HepG2 (cell line): ENCODE results near the gene NWD2. TPM values are rescaled to one million over a fixed set of nuclear protein-coding genes. Genes with fewer than 3 reads are reported as not detected.

Experiments
- ATAC-seq: fragments of 200-7000 bp; cut with Tn5 transposase; 3 replicates; pipeline ENCODE4 v1.9.1; 2020; ENCODE audit warnings: mild to moderate bottlenecking, moderate library complexity
- BruUV-seq: library from RNA; stranded (reverse); fragments of 400-500 nt; replicated peaks from 2 replicates; lab custom pipeline; 2021; lab: Mats Ljungman, UMichigan
- CTCF ChIA-PET: fragments of 300-600 bp; formaldehyde crosslinking; extraction: SDS; loops from one replicate; lab custom pipeline; 2021; ENCODE audit warnings: low total read pairs, inconsistent platforms, low intra/inter-chr PET ratio; lab: Yijun Ruan, JAX
- POLR2A ChIA-PET: fragments of 350-600 bp; sonication (Branson Sonifier 250); formaldehyde crosslinking; loops from one replicate; lab custom pipeline; 2020; ENCODE audit warnings: antibody characterized with exemption, inconsistent platforms; lab: Yijun Ruan, JAX
- DNase-seq: peaks from one replicate; pipeline ENCODE4 v3.0.0-alpha.2; 2015; ENCODE audit warnings: low spot score
- FAIRE-seq: peaks from 3 replicates; lab custom pipeline; 2011; peaks lifted over from hg19 to GRCh38; lab: Jason Lieb, UNC
- H2AFZ ChIP-seq: one replicate; pipeline ENCODE4 v1.6.1; 2011; ENCODE audit warnings: low read length, inconsistent platforms
- H3K27ac ChIP-seq: fragments of 300-600 bp; 3 replicates; pipeline ENCODE4 v1.8.0; 2011; ENCODE audit warnings: mixed run types, mild to moderate bottlenecking, mixed read lengths, low read length, inconsistent platforms; ENCODE audit not compliant: insufficient read depth; ENCODE audit errors: extremely low read length
- H3K27me3 ChIP-seq, 2 experiments: fragments of 200-600 bp in 1 of 2; 2 replicates in 1 of 2; 3 replicates in 1 of 2; pipeline versions ENCODE4 v1.6.0 to v1.8.0; 2011; ENCODE audit warnings: low read length in 2 of 2, mild to moderate bottlenecking in 2 of 2, moderate library complexity in 2 of 2, inconsistent platforms in 1 of 2; ENCODE audit not compliant: insufficient read depth in 2 of 2, control insufficient read depth in 1 of 2
- H3K36me3 ChIP-seq, 2 experiments: fragments of 200-600 bp in 1 of 2; replicated peaks in 1 of 2; 2 replicates in 1 of 2; 3 replicates in 1 of 2; pipeline versions ENCODE4 v1.5.1 to v1.8.0; 2011; ENCODE audit warnings: low read length in 2 of 2, inconsistent platforms in 1 of 2; ENCODE audit not compliant: insufficient read depth in 2 of 2, control insufficient read depth in 1 of 2
- H3K4me1 ChIP-seq: 2 replicates; pipeline ENCODE4 v1.5.1; 2012; ENCODE audit warnings: low read length, inconsistent platforms; ENCODE audit not compliant: insufficient read depth
- H3K4me2 ChIP-seq: 2 replicates; pipeline ENCODE4 v1.6.0; 2011; ENCODE audit warnings: low read depth, low read length, inconsistent platforms
- H3K4me3 ChIP-seq, 3 experiments: fragments of 200-600 bp in 1 of 3; sonication (generic), shearing (Covaris generic) in 1 of 3; replicated peaks in 1 of 3; 2 replicates each; pipeline ENCODE4 v1.5.1; 2011 to 2016; ENCODE audit warnings: low read length in 3 of 3, inconsistent platforms in 2 of 3, low read depth in 2 of 3, mild to moderate bottlenecking in 2 of 3, control low read depth in 1 of 3, mixed read lengths in 1 of 3; ENCODE audit not compliant: insufficient read depth in 1 of 3
- H3K79me2 ChIP-seq: one replicate; pipeline ENCODE4 v1.6.1; 2011; ENCODE audit warnings: low read length, inconsistent platforms; ENCODE audit not compliant: insufficient read depth
- H3K9ac ChIP-seq: 2 replicates; pipeline ENCODE4 v1.6.0; 2011; ENCODE audit warnings: mild to moderate bottlenecking, low read depth, low read length, inconsistent platforms; ENCODE audit not compliant: insufficient read depth
- H3K9me3 ChIP-seq: 2 replicates; pipeline ENCODE4 v1.5.1; 2012; ENCODE audit warnings: mild to moderate bottlenecking, low read length
- H4K20me1 ChIP-seq: 2 replicates; pipeline ENCODE4 v1.6.0; 2011; ENCODE audit warnings: inconsistent platforms, mild to moderate bottlenecking, low read length, moderate library complexity; ENCODE audit not compliant: insufficient read depth
- ARID4A ChIP-seq: sonication (generic); formaldehyde crosslinking; IDR thresholded peaks from 2 replicates; pipeline ENCODE4 v1.5.0; 2020; ENCODE audit warnings: mild to moderate bottlenecking, missing genetic modification reagents, borderline replicate concordance
- CAMTA2 ChIP-seq: sonication (generic); formaldehyde crosslinking; IDR thresholded peaks from 2 replicates; pipeline ENCODE4 v1.4.0; 2020; ENCODE audit warnings: mild to moderate bottlenecking, missing genetic modification reagents, borderline replicate concordance
- IKZF1 ChIP-seq: fragments of 450-650 bp; IDR thresholded peaks from 2 replicates; pipeline ENCODE4 v1.7.1; 2016
- NBN ChIP-seq: fragments of 450-650 bp; conservative IDR thresholded peaks from 2 replicates; pipeline ENCODE4 v1.6.1; 2017
- NR3C1 ChIP-seq: sonication (generic); formaldehyde crosslinking; IDR thresholded peaks from 2 replicates; pipeline ENCODE4 v1.4.0; 2020; ENCODE audit warnings: missing genetic modification reagents
- PAX8 ChIP-seq: sonication (generic); formaldehyde crosslinking; IDR thresholded peaks from 2 replicates; pipeline ENCODE4 v1.8.0; 2022; ENCODE audit warnings: mild to moderate bottlenecking, missing genetic modification reagents, borderline replicate concordance
- SMYD3 ChIP-seq: sonication (generic); formaldehyde crosslinking; IDR thresholded peaks from 2 replicates; pipeline ENCODE4 v1.8.1; 2023; ENCODE audit warnings: mild to moderate bottlenecking, missing genetic modification reagents
- TAF15 ChIP-seq: fragments of 200-400 bp; formaldehyde crosslinking; IDR thresholded peaks from one replicate; pipeline ENCODE4 v1.6.1; 2018; ENCODE audit warnings: mild to moderate bottlenecking, low read depth, low read length; ENCODE audit not compliant: poor library complexity, severe bottlenecking
- TRIM24 ChIP-seq: sonication (generic); formaldehyde crosslinking; IDR thresholded peaks from 2 replicates; pipeline ENCODE4 v1.8.0; 2022; ENCODE audit warnings: mild to moderate bottlenecking, missing genetic modification reagents
- ZBTB21 ChIP-seq: sonication (generic); formaldehyde crosslinking; IDR thresholded peaks from 2 replicates; pipeline ENCODE4 v1.4.0; 2020; ENCODE audit warnings: missing genetic modification reagents
- ZNF20 ChIP-seq: sonication (generic); formaldehyde crosslinking; IDR thresholded peaks from 2 replicates; pipeline ENCODE4 v1.4.0; 2020; ENCODE audit warnings: mild to moderate bottlenecking, moderate library complexity, missing genetic modification reagents
- ZNF317 ChIP-seq: sonication (generic); formaldehyde crosslinking; IDR thresholded peaks from 2 replicates; pipeline ENCODE4 v1.5.0; 2020; ENCODE audit warnings: mild to moderate bottlenecking, missing genetic modification reagents
- ZNF33B ChIP-seq: sonication (generic); formaldehyde crosslinking; IDR thresholded peaks from 2 replicates; pipeline ENCODE4 v1.5.1; 2020; ENCODE audit warnings: mild to moderate bottlenecking, missing genetic modification reagents
- in situ Hi-C: cut with HindIII; loops from 2 replicates; pipeline ENCODE4 v1.10.0; 2017; ENCODE audit warnings: low pct_unique_long_range_greater_than_20kb; ENCODE audit not compliant: extremely low pct_ligation_motif_present
- intact Hi-C: fragments of 100-400 bp; cut with micrococcal nuclease; formaldehyde crosslinking; loops from one replicate; pipeline ENCODE4 v1.10.0; 2022; ENCODE audit not compliant: unreplicated experiment
- polyA plus RNA-seq, 8 experiments: library from polyadenylated mRNA; depleted of rRNA in 3 of 8; stranded (reverse) in 7 of 8; unstranded in 1 of 8; fragments of >200 nt; fragmentation: Illumina TruSeq in 4 of 8; extraction: Trizol in 4 of 8; gene quantifications; 2 replicates each; pipeline versions ENCODE4 v1.2.1 to v1.2.3, GENCODE V29; 2011 to 2016; ENCODE audit warnings: low read depth in 4 of 8, missing spikeins in 1 of 8, mixed read lengths in 1 of 8; ENCODE audit not compliant: insufficient read depth in 1 of 8
- total RNA-seq, 5 experiments: library from RNA; depleted of rRNA; stranded (reverse); fragments of >200 nt; fragmentation: Illumina TruSeq; extraction: Trizol; gene quantifications; 2 replicates each; pipeline ENCODE4 v1.2.3, GENCODE V29; 2016; ENCODE audit warnings: low read depth in 1 of 5
- TF ChIP-seq, protein P1 (sequence below): sonication (generic); formaldehyde crosslinking; conservative IDR thresholded peaks from 2 replicates; pipeline ENCODE4 v1.8.0; 2022; ENCODE audit warnings: low read depth, missing genetic modification reagents
- TF ChIP-seq, protein P2 (sequence below): sonication (generic); formaldehyde crosslinking; IDR thresholded peaks from 2 replicates; pipeline ENCODE4 v1.5.0; 2020; ENCODE audit warnings: missing genetic modification reagents
- TF ChIP-seq, protein P3 (sequence below): sonication (generic); formaldehyde crosslinking; IDR thresholded peaks from 2 replicates; pipeline ENCODE4 v1.8.1; 2023; ENCODE audit warnings: missing genetic modification reagents, mild to moderate bottlenecking, borderline replicate concordance

Gene NWD2
- total and polyA plus RNA-seq, 2 of the 13 experiments (the other 11 are each of a cell fraction or from before 2014, with no cell fraction given): not detected

GRCh38 chr4:37338972-37339371 lies 94.4 kb downstream of the NWD2 start:
- no peaks in the 10 kb centered on the region for H3K9me3 ChIP-seq
- intact Hi-C loops (no loop called here), in situ Hi-C loops (no loop called here)
- no TSS peak for BruUV-seq
- H2AFZ ChIP-seq: no peak overlapping the region
- CTCF ChIA-PET: no interaction called here
- no peaks in the 10 kb centered on the region for H4K20me1 ChIP-seq
- POLR2A ChIA-PET: no interaction called here
- ATAC-seq (no peak), DNase-seq (no peak), FAIRE-seq (no peak)
- H3K9ac ChIP-seq: no peak overlapping the region
- H3K4me1 ChIP-seq: no peaks in the 10 kb centered on the region
- TF ChIP-seq ARID4A (CRISPR knock-in tag) (no peak), TRIM24 (CRISPR knock-in tag) (no peak), TAF15 (no peak), IKZF1 (no peak), ZBTB21 (CRISPR knock-in tag) (no peak), NBN (no peak), ZNF20 (no peak), PAX8 (no peak), SMYD3 (no peak), CAMTA2 (CRISPR knock-in tag) (no peak), ZNF33B (no peak), NR3C1 (CRISPR knock-in tag) (no peak), ZNF317 (no peak)
- TF ChIP-seq, protein P1, sequence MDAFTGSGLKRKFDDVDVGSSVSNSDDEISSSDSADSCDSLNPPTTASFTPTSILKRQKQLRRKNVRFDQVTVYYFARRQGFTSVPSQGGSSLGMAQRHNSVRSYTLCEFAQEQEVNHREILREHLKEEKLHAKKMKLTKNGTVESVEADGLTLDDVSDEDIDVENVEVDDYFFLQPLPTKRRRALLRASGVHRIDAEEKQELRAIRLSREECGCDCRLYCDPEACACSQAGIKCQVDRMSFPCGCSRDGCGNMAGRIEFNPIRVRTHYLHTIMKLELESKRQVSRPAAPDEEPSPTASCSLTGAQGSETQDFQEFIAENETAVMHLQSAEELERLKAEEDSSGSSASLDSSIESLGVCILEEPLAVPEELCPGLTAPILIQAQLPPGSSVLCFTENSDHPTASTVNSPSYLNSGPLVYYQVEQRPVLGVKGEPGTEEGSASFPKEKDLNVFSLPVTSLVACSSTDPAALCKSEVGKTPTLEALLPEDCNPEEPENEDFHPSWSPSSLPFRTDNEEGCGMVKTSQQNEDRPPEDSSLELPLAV (CRISPR knock-in tag): no peak
- TF ChIP-seq, protein P2, sequence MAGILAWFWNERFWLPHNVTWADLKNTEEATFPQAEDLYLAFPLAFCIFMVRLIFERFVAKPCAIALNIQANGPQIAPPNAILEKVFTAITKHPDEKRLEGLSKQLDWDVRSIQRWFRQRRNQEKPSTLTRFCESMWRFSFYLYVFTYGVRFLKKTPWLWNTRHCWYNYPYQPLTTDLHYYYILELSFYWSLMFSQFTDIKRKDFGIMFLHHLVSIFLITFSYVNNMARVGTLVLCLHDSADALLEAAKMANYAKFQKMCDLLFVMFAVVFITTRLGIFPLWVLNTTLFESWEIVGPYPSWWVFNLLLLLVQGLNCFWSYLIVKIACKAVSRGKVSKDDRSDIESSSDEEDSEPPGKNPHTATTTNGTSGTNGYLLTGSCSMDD (CRISPR knock-in tag): no peak
- TF ChIP-seq, protein P3, sequence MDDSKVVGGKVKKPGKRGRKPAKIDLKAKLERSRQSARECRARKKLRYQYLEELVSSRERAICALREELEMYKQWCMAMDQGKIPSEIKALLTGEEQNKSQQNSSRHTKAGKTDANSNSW: no peak
- H3K36me3 ChIP-seq: no peaks in the 10 kb centered on the region
- H3K4me2 ChIP-seq: no peak overlapping the region
- no peak overlapping the region for H3K27ac ChIP-seq
- no peak overlapping the region for H3K4me3 ChIP-seq
- no peaks in the 10 kb centered on the region for H3K27me3 ChIP-seq
- H3K79me2 ChIP-seq: no peaks in the 10 kb centered on the region
